ENCODE data around the gene SARM1.
"Not testable (repeated sequence)": the region's sequence is repeated elsewhere in the genome, so short reads cannot be mapped to it uniquely, and the experiment has no call there.

GRCh38 chr17:28427982-28428381 is 56.5 kb downstream of the SARM1 start:
- TF ChIP-seq EZH2 (IDR thresholded peaks at IDR 0.05; ENCODE audit: borderline replicate concordance, low read depth, low read length, poor library complexity, severe bottlenecking); CTCF (conservative IDR thresholded peaks at IDR 0.05; ENCODE audit: low read depth, low read length): not testable (repeated sequence)

Measured in A673 (cell line).